H4 (cell line): ENCODE results near the gene MVB12B. TPM values are rescaled to one million over a fixed set of nuclear protein-coding genes. Genes with fewer than 3 reads are reported as not detected.

Experiments
- DNase-seq: peaks from one replicate; pipeline ENCODE4 v3.0.0-alpha.2; 2015; ENCODE audit warnings: low spot score
- total RNA-seq: library from RNA; depleted of rRNA; stranded (reverse); fragments of >200 nt; shearing (Covaris generic); gene quantifications from 2 replicates; pipeline ENCODE4 v1.2.3, GENCODE V29; 2014

MVB12B gene
- total RNA-seq, 1 experiment from 2014 or later = 2.8 TPM

DNA sequence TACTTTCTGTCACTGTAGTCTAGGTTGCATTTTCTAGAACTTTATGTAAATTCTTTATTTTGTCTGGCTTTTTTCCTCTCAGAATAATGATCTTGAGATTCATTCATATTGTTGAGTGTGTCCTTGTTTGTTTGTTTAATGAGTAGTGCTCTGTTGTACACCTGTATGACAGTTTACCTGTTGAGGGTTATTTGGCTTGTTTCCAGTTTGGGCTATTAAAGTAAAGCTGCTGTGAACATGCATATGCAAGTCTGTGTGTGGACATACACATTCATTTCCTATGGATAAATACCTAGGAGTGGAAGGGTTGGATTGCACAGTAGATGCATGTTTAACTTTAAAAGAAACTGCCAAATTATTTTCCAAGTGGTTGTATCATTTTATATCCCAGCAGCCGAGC lies 30.4 kb downstream of the MVB12B start:
- DNase-seq = no peak

DNA sequence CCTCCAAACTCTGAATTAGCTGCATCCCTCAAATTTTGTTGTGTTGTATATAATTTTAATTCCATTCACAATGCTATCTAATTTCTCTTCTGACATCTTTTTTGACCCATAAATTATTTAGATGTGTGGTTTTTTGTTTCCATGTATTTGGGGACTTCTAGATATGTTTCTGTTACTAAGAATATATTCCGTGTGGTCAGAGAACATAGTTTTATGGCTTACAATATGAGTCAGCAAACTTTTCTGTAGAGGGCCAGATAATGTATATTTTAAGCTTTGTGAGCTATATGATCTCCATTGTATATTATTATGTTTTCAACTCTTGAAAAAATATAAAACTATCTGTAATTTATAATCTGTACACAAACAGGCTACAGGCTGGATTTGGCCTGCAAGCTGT lies 33.4 kb downstream of the MVB12B start:
- DNase-seq = no peak

DNA sequence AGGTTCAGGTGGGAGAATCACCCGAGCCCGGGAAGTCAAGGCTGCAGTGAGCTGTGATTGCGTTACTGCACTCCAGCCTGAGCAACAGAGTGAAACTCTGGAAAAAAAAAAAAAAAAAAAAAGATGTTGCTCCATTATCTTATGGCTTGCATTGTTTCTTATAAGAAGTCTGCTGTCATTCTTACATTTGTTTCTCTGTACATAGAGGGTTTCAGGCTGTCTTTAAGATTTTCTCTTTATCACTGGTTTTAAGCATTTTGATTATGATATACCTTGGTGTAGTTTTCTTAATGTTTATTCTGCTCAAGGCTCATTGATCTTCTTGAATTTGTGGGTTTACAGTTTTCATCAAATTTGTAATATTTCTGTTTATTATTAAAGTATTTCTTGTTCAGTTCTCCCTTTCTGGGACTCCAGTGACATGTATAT lies 35.2 kb downstream of the MVB12B start:
- no peak for DNase-seq

DNA sequence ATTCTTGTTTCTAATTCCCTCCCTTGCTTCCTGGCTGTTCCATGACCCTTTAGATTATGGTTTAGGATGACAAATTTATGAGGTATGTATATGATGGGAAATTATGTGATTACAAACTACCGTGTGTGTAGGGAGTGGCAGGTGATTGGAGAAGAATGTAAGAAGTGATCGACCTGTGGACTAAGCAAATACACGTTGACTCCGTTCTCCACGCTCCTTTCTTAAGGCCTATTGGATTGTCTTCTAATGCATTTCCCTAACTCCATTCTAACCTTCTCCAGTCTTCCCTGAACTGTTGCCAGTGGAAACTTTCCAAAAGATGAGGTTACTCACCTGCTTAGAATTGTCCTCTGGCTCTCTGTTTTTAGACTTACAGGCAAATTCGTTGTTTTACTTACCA lies 36.6 kb downstream of the MVB12B start:
- no peak for DNase-seq

DNA sequence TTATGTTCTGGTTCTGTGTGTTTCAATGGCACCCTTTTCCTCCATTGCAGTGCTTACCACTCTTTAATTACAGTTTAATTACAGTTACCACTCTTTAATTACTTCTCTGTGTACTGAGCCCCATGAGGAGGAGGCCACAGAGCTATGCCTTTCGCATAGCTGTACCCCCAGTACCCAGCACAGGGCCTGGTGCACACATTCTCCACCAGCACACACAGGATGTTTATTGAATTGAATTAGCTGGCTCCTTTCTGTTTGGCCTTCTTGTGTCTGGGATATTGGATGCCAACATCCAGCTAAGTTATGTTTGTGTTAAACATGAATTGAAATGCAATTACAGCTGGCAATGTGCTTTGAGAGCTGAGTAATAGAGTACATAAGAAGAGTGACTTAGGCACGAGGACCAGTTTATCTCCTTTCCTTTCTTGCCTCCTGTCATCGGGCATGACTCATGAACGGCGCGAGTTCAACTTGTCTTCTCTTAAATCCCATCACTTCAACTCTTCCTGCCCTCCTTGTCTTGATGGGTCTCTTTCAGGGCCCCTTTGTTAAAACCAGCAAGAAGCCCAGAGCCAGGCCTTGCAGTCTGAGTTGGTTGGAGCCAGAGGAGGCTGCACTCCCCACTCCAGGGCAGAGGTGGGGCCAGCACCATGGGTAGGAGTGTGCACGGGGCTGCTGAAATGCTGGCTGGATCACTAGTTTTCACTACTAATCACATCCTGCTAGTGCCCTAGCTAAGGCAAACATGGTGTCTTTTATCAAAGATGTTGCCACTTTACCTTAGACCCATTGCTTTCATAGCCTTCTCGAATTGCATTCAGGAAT lies 37.4 kb downstream of the MVB12B start:
- peak; percentile 27 for DNase-seq

DNA sequence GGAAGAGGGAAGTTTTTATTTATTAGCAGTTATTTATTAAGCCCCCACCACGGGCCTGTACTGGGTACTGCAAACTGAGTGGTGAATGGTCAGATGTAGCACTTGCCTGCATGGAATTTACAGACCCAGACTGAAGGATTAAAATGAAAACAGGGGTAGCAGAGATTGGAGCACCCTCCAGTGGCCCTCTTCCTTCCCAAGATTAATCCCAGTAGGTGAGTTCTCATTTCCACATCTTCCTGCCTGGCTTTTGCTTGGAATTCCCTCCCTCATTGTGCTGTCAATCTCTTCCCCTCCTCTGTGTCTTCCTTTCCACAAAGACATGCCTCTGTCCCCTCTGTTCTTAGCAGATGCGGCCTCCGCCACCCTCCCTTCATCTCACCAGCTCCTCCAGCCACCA lies 39.2 kb downstream of the MVB12B start:
- no peak for DNase-seq

DNA sequence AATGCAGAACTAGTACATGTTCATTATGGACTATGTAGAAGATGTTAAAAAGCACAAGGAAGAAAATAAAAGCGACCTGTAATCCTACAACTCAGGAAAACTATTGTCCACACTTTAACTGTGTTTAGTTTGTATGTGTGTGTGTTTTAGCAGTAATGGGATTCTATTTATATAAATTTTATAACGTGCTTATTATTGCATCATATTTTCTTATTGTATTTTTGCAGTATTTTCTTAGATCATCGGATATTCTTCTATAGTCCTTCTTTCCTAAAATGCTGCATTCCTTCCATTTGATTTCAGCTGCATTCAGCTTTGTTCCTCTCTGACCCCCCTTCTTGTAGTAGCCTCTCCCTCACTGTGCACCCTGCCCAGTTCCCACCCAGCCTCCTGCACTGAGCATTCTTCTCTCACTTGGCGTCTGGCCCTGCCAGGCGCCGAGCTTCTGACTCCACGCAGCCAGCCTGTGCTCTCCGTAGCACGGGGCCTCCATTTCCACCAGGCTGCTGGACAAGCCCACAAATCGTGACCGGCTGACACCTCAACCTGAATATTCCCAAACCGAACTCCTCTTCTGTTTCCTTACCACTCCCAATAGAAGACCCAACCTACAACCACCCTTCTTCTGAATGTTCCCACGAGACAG lies 39.9 kb downstream of the MVB12B start:
- no peak for DNase-seq

DNA sequence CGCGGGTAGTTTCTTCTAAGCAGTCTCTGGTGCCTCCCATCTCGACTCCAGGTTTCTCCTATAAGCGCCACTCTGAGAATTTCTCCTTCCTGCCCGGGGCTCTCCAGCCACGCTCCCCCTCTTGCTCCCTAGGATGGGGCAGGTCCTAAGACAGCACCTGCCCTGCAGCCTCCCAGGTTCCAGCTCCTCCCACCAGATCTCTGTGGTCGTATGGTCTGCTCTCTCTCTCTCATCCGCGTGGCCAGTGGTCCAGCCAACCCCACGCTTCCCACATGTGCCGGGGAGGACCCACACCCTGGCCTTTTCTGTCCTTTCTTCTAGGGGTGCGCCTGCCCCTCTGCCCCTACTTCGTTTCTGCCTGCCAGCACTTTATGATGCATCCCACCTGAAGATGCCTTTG lies 40.5 kb downstream of the MVB12B start:
- DNase-seq = no peak

DNA sequence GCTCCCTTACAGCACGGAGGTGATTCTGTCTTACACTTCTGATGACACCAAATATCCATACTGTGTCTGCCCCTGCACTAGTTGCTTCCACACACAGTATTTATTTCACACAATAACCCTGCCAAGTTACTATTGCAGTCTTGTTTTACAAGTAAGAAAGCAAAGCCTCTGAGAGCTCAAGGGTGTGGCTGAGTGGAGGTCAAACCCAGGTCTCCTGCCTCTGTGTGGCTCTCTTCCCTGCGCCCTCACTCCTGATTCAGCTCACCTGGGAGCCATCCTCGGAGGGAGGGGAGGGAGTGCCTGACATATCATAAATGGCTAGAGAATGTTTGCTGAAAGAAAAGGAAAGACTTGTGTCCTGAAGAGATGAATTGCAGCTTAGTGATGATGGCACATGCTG lies 41.0 kb downstream of the MVB12B start:
- no peak for DNase-seq

DNA sequence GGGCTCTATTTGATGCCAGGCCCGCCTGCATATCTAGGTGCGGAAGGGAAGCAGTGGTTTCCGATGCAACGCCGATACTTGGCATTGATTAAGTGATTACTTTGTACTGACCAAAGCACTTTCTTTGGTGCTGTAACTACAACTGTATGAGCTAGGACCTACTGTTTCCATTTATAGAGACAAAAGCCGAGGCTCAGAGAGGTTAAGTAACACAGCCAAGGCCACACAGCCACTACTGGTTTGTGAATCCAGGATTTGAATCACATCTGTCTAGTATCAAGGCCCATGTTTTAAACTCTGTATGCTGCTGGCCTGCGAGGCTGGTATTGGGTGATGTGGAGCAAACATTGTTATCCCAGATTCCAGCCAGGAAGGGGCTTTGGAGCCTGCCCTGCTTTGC lies 41.4 kb downstream of the MVB12B start:
- no peak for DNase-seq

DNA sequence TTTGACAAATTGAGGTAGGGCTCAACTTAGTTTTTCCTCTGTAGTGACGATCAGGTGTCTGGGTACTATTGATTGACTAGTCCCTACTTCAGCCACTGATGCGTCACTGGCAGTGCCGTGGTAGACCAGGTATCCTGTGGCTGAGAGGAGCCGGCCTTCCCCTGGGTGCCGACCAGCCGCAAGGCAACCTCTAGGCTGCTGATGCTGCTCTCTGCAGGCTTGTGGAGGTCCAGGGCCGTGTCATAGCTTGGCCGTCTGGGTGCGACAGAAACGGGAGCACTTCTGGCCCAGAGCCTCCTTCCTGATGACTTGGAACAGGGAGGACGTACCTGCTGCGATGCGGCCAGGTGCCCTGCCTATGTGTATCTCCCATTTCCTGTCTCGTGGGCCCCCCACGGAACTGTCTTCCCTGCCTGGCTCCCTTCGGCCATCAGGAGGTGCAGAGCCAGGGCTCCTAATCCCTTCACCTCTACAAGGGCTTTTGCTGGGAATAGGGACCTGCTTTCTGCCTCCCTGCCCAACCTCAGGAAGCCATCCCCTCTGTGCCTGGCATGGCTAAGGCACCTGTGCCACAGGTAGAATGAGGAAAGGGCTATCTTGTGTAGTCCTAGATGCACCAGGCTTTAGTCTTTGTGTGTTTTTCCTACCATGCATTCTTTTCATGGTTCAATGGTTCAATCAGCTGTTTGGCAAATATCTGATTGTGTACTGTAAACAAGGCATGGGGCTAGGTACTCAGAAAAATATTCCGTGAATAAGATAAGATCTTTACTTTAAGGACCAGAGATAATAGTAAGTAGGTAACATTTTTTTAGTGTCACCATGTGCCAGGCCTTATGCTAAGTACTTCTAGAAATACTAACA lies 44.6 kb downstream of the MVB12B start:
- DNase-seq = no peak

DNA sequence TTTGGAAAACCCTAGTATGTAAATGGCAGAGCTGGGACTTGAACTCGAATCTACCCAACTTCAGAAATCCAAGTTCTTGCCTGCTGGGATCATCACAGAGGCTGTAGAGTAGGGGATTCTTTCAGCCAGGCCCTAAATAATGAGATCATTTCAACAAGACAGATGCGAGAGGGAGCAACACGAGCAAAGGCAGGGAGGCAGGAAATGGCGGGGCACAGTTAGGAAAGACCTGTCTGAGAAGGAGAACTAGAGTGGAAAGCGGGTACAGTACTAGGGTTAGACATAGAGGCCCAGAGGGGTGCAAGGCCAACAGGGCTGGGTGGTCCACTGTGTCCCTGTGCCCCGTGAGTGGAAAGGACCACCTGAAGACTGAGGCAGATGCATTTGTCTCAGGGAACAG lies 46.1 kb downstream of the MVB12B start:
- DNase-seq = no peak

DNA sequence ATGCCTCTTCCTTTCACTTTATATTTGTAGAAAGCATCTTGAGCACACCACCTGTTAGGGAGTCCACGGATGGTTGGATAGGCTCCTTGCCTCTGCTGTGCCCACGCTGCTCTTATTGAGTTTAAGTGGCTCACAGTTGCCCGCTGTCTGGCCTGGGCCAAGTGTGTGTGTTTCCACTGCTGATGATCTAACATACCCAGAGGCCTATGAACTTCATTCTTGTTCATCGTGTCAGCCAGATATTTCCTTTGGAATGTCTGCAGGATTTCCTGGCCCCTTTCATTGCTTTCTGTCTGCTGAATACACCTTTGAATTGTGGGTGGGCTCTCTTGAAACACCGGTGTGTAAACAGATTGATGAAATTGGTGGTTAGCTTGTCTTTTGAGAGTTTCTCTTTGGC lies 46.6 kb downstream of the MVB12B start:
- no peak for DNase-seq

DNA sequence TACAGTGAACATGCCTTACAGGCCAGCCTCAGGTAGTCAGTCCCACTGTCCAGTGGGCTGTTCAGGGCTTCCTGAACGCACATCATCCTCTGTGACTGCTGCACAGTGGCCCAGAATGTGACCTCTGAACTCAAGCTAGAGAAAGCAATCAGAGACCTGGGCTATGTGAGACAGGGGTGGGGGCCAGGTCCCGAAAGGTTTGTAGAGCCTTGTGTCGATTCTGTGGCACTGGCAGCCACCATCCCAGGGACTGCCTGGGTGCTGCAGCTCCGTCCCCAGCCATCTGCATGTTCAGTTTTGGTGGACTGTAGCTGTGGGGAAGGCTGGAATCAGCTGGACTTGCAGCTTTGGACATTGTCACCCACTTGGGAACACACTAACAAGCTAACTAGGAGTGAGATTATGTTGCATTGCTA lies 47.7 kb downstream of the MVB12B start:
- no peak for DNase-seq

DNA sequence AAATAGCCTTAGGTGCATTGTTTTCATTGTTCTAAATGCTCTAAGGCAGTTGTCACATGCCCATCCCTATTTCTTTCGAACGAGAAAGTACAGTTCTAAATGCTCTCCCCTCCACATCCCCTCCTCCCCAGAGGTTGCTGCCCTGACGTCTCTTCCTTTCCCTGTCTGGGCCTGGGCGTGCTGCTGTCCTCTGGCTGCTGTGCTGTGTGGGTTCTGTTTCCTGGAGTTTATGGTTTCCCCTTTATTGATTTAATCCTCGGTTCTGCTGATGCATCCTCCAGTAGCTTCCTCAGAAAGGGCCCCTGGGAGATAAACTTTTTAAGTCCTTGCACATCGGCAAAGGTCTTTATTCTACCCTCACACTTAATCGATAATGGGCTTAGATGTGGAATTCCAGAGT lies 48.8 kb downstream of the MVB12B start:
- DNase-seq = no peak

DNA sequence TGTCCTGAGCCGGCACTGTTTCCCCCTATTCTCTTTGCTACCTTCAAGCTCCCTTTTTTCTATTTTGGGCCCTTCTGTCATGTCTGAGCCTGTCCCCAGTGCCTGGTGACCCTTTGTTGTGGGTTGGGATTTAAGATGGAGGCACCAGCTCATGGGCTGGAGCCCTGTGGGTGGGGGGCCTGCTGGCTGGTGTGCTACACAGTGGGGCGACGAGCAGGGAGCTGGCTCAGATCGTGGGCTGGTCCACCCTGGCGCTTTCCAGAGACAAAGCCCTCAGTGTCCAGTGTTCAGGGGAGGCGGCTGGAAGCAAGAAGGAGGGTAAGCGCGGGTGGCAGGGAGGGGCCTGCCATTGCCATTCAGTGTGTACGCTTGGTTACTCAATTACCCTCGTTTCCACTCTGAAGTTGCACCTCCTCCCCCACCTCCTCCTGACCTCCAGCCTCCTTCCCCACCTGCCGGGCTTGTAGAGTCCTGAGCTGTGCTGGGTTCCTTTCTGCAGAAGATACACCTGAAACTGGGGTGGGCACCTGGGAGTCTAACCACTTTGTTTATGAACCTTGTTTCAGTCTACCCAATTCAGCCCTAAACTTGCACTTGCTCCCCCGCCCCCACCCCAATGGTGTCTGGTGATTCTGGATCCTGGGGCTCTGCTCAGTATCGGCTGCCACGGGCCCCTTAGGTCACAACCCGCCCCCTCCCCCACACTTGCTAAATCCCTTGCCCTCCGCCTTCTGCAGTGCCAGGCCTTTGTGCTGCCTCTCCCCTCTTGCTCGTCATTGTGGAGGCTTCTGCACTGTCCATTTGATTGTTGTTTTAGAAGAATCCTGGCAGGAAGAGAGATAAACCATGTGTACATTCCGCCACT lies 49.9 kb downstream of the MVB12B start:
- DNase-seq = no peak

DNA sequence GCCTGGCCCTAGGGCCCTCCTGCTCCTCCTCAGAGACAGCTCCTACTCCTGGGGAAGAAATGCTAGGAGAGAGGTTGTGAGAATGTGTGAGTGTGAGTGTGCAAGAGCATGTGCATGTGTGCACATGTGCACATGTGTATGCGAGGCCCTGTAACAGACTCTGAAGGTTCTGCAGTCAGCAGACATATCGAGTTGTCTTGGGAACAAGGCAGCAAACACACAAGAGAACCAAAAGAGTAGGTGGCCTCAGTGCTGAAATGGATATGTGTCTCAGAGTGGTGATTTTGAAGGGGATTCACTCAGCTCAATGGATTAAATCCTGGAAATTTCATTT lies 50.5 kb downstream of the MVB12B start:
- no peak for DNase-seq

DNA sequence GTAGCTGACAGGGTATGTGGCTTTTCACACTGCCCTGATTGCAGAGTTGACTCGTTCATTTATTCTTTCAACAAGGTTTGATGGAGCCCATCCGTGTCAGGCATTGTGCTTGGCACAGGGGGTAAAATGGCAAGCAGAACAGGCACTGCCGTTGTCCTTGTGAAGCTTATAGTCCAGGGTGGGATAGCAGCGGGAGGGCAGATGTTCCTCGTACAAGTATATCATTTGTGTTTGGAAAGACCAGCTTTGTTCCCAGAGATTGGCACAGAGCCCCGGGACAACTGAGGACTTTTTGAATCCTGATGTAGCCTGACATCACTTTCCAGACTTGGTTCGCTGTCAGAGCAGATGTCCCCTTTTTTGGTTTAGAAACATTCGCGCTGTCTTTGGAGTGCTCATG lies 50.9 kb downstream of the MVB12B start:
- no peak for DNase-seq

DNA sequence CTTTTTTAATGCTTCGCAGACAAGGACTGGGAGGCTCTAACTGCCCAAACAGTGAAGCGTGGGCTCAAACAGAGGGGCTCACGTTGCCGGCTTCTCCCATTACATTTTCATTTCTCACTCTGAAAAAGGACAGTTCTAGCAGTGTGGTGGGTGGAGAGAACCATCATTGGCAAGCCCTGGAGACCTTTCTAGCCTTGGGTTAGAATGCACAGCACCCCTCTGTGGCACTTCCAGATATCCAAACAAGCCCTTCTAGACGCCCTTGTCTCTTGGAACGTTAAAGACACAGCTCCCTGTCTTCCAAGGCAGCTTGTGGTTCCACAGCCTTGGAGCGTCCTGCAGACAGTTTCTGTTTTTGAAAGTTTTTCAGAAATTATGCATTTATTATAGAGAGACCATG lies 52.1 kb downstream of the MVB12B start:
- no peak for DNase-seq

DNA sequence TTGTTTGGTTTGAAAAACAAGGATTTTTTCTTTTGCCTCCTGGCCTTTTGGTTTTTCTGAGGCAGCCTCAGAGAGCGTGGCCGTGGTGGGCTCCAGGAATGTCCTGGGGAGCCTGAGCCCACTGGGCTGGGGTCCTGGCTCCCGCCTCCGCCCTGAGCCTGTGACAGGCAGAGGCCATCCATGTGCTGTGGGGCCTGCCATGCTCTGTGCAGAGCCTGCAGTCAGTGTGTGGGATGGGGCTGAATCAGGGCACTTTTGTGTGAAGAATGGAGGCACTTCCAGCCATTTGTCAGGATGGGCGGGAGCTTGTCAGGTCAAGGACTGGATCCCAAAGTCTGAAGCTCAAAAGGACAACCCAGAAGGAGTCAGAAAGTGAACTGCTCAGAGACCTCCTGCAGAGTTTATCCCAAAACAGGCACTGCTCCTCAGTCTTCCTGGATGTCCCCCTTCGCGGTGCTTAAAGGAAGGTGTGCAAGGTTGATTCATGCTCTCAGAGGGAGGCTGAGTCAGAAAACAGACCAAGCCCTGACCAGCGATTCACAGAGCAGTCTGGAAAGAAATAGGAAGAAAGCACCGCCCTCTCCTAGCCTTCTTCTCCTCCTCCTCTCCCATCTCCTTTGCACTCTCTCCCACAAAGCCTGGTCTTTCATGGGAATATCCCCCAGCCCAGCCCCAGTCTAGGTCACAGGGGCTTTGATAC lies 53.2 kb downstream of the MVB12B start:
- DNase-seq = no peak

DNA sequence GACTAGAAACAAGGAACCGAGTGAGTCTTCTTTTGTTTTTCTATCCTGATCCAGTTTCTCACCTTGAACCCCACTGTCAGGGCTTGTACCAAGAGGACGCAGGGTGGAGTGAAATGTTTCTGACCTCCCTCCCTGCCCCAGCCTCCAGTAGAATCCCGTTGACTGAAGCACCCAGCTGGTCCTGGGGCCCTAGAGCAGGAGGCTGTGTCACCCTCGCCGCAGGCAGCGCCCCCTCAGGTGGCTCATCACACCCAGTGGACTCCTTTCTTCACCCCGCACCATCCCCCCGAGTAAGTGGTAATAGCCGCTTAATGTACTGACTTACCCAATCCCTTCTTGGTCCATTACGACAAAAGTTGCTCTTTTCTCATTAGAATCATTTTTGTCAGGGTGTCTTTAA lies 53.8 kb downstream of the MVB12B start:
- no peak for DNase-seq
